CMK (cell line): ENCODE measurements around the gene KIF13A.

Source experiments
- DNase-seq: peaks from one replicate; pipeline ENCODE4 v3.0.0-alpha.2; 2010; ENCODE audit warnings: low read depth

The KIF13A gene

DNA sequence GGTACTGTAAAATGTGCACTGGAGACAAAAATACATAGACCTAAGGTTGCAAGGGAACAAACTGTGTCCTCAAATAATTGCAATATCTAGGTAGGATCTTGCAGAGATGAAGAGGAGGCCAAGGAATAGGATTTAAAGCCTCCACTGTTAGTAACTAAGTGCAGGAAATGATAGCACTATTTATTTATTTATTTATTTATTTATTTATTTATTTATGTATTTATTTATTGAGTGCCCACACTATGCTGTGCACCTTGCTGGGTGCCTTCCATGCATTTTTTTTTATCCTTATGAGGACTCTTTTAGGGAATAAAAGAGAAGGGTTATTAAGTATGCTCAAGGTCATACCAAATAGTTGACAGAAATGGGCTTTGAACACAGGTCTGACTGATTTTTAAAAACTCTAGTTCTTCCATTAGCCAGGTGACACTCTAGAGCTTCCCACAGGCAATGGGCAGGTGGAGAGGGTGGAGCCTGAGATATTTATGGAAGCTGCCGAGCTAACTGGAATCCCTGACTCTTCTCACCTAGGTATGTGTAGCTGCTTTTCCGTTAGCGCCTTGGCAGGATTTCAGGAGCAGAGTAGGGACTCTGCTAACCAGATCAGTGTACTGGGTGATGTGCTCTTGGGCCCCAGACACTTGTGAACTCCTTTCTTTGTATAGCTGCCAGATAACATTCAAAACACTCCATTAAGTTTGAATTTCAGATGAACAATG, 268.0 kb downstream of the KIF13A start:
- no peak for DNase-seq

DNA sequence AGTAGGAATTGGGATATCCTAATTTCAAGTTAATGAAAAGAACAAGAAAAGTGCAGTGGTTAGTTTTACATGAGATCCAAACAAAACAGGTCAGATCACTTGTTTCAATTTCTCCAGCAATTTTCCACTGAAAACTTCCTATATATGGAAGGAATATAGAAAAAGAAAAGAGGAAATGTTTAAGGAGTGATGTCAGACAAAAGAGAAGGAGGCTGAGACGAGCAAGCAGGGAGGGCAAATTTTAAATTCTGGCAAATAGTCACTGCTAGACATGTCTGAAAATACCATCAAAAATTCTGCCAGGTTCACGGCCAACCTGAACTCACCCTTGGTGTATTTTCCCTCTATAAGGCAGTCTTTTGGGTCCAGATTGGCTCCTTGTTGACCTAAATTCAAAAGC, 271.2 kb downstream of the KIF13A start:
- no peak for DNase-seq

DNA sequence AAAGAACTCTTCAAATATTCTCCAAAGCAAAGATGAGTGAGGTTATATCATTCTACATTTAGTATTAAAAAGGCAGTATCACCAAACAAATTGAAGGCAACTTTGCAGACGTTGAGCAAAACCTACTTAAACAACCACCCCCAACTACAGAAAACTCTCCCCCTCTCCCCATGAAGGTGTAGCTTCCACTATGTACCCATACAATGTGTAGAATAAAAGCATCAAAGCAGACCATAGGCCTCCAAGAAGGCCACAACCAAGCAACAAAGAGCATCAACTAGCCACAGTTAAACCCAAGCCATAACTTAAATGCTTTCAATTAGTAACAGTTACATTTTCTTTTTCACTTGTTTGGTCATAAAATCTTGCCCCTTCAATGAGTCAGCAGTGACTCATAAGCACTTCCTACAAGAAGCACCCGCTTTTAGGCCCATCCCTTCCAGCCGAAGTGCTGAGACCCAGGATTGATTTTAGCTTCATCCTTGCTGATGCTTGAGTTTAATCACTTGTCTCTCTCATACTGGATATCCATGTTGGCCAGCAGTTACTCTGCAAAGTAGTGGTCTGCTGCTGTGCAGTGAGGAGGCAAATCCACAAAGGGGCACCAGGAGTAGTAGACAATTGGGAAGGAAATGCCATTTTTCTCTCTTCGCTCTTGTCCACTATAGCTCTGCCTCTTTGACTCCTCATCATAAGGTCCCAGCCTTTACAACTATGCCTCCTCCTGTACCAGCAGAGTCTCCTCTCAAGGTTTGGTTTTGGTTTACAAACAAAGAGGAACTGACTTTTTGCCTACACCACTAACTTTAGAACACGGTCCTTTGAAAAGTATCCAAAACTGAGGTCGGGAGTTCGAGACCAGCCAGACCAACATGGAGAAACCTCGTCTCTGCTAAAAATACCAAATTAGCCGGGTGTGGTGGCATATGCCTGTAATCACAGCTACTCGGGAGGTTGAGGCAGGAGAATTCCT, 272.3 kb downstream of the KIF13A start:
- no peak for DNase-seq

DNA sequence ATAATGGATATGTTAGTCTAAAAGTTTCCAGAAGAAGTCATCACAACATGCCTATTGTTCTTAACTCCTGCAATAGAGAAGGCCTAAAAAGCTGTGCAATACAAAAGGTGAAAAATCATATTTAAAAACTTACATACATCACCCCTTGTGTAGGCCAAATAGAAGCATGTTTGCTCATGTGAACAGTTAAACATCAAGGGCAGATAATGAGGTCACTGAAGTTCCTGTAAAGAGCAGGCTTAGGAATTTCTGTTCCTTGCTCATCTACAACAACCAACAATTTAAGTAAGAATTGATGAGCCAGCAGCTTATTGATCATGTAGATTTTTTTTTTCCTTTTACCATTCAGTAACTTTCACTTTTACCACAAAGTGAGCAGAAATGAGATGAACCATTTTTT, 273.3 kb downstream of the KIF13A start:
- no peak for DNase-seq

DNA sequence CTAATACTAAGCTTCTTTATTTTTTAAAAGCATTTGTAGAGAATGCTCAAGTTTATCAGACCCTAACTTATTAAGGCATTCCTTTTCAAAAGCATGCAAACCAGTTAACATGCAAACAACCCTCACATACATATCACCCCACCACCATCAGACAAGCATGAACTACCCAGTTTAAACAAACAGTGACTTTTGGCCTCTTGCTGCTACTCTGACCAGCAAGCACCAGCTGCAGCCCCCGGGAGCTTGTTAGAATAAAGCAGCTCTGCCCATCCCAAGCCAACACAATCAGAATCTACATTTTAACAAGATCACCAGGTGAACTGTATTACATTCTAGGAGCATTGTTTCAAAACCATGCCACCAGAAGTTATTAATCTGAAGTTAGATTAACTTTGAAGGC, 274.9 kb downstream of the KIF13A start:
- no peak for DNase-seq

DNA sequence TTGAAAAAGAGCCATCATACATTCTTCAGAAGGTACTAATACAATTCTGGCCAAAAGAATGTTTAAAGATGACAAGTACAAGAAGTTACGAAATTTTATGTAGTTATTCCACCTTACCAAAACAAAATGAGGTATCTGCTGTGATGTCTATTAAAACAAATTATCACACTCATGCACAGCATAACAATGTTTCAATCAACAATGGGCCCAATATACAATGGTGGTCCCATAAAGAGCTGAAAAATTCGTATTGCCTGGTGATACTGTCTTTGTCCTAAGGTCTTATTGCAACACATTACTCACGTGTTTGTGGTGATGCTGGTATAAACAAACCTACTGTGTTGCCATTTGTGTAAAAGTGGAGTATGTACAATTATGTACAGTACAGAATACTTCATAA, 277.1 kb downstream of the KIF13A start:
- no peak for DNase-seq

DNA sequence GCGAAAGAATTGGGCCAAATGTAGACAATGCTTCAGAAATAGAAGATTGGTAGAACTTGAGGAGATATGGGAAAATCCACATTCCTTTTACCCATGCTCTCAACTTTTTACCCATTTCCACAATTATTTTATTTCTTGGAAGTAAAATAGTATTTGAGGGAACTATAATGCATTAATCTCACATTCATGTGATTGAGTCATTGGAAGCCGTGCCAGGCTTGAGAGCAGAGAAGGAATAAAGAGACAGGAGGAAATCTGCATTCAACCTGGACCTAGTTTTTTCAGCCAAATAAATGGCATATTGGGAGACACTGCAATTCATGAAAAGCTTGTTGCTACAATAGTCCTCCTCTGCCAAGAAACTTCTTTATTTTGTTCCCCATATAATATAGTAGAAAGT, 278.0 kb downstream of the KIF13A start:
- DNase-seq = no peak
